H1 (cell line): ENCODE results near the gene UNC5B. TPM values are rescaled to one million over a fixed set of nuclear protein-coding genes. Genes with fewer than 3 reads are reported as not detected.

Experiments used
- CTCF ChIA-PET: fragments of 300-600 bp; sonication (Branson Sonifier 250); formaldehyde crosslinking; loops from one replicate; lab custom pipeline; 2021; ENCODE audit not compliant: partially characterized antibody; lab: Charles Lee
- POLR2A ChIA-PET: fragments of 300-600 bp; sonication (Branson Sonifier 250); formaldehyde crosslinking; loops from one replicate; lab custom pipeline; 2021; ENCODE audit warnings: inconsistent platforms; ENCODE audit not compliant: partially characterized antibody; lab: Charles Lee
- DNase-seq, 2 experiments: peaks; one replicate each; pipeline versions ENCODE4 v3.0.0 to v3.0.0-alpha.2; 2010 to 2022; ENCODE audit warnings: low spot score in 2 of 2, low read depth in 1 of 2, mixed read lengths in 1 of 2
- FAIRE-seq: peaks from 2 replicates; lab custom pipeline; 2011; peaks lifted over from hg19 to GRCh38; lab: Jason Lieb, UNC
- H2AFZ ChIP-seq: 2 replicates; pipeline ENCODE4 v1.8.1; 2012; ENCODE audit warnings: low read length, inconsistent platforms
- H2AK5ac ChIP-seq: 2 replicates; pipeline ENCODE4 v1.6.1; 2013; ENCODE audit warnings: low read depth, low read length
- H2BK120ac ChIP-seq: replicated peaks from 2 replicates; pipeline ENCODE3; 2013; ENCODE audit warnings: low read depth, low read length, inconsistent platforms
- H2BK12ac ChIP-seq: 2 replicates; pipeline ENCODE4 v1.6.1; 2013; ENCODE audit warnings: low read depth, low read length
- H2BK15ac ChIP-seq: 2 replicates; pipeline ENCODE4 v1.6.1; 2013; ENCODE audit warnings: low read length
- H2BK20ac ChIP-seq: 2 replicates; pipeline ENCODE4 v1.6.1; 2013; ENCODE audit warnings: low read length
- H2BK5ac ChIP-seq: 2 replicates; pipeline ENCODE4 v1.6.1; 2013; ENCODE audit warnings: low read depth, low read length
- H3K14ac ChIP-seq: 2 replicates; pipeline ENCODE4 v1.6.1; 2013; ENCODE audit warnings: inconsistent platforms; ENCODE audit not compliant: insufficient read length
- H3K18ac ChIP-seq: 2 replicates; pipeline ENCODE4 v1.6.1; 2013; ENCODE audit warnings: low read length; ENCODE audit errors: extremely low read depth
- H3K23ac ChIP-seq: 2 replicates; pipeline ENCODE4 v1.6.1; 2013; ENCODE audit warnings: inconsistent platforms; ENCODE audit not compliant: insufficient read length
- H3K23me2 ChIP-seq: 2 replicates; pipeline ENCODE4 v1.6.1; 2013; ENCODE audit warnings: low read depth, low read length
- H3K27ac ChIP-seq: 2 replicates; pipeline ENCODE4 v1.6.1; 2011; ENCODE audit warnings: low read depth, low read length, inconsistent platforms
- H3K27me3 ChIP-seq, 4 experiments: replicated peaks in 1 of 4; 1 replicate in 1 of 4; 2 replicates in 3 of 4; pipeline versions ENCODE4 v1.6.1 to v1.8.1; 2011 to 2013; ENCODE audit warnings: low read length in 3 of 4, mild to moderate bottlenecking in 3 of 4, inconsistent platforms in 2 of 4, mixed read lengths in 2 of 4, moderate library complexity in 1 of 4; ENCODE audit not compliant: control insufficient read depth in 3 of 4, insufficient read depth in 3 of 4; ENCODE audit errors: extremely low read depth in 1 of 4
- H3K36me3 ChIP-seq, 4 experiments: 2 replicates each; pipeline versions ENCODE4 v1.6.1 to v1.8.1; 2011 to 2013; ENCODE audit warnings: mild to moderate bottlenecking in 4 of 4, low read length in 3 of 4, moderate library complexity in 2 of 4, control low read depth in 1 of 4, inconsistent platforms in 1 of 4; ENCODE audit not compliant: insufficient read depth in 4 of 4, control insufficient read depth in 2 of 4
- H3K4ac ChIP-seq: replicated peaks from 2 replicates; pipeline ENCODE3; 2013; ENCODE audit warnings: low read length, low read depth, mixed read lengths, inconsistent platforms; ENCODE audit not compliant: insufficient read length
- H3K4me1 ChIP-seq, 4 experiments: replicated peaks in 1 of 4; 1 replicate in 1 of 4; 2 replicates in 3 of 4; pipeline versions ENCODE4 v1.6.1 to v1.8.1; 2011 to 2013; ENCODE audit warnings: low read length in 3 of 4, inconsistent platforms in 2 of 4, mixed read lengths in 1 of 4; ENCODE audit not compliant: insufficient read depth in 4 of 4, control insufficient read depth in 3 of 4
- H3K4me2 ChIP-seq, 2 experiments: 2 replicates each; pipeline versions ENCODE4 v1.6.1 to v1.8.1; 2011 to 2013; ENCODE audit warnings: low read depth in 2 of 2, low read length in 2 of 2, control low read depth in 1 of 2, inconsistent platforms in 1 of 2, mild to moderate bottlenecking in 1 of 2; ENCODE audit not compliant: insufficient read depth in 1 of 2
- H3K4me3 ChIP-seq, 4 experiments: fragments of 200-600, 300-600 bp in 1 of 4; sonication (generic), shearing (Covaris generic), sonication (Bioruptor Twin) in 1 of 4; 2 replicates each; pipeline versions ENCODE4 v1.5.1 to v1.8.1; 2011 to 2016; ENCODE audit warnings: low read length in 4 of 4, low read depth in 3 of 4, control low read depth in 2 of 4, inconsistent platforms in 2 of 4, mild to moderate bottlenecking in 2 of 4, mixed read lengths in 1 of 4, moderate library complexity in 1 of 4; ENCODE audit not compliant: insufficient read depth in 2 of 4; ENCODE audit errors: extremely low read depth in 1 of 4
- H3K56ac ChIP-seq: replicated peaks from 2 replicates; pipeline ENCODE3; 2013; ENCODE audit warnings: low read depth, mild to moderate bottlenecking, mixed read lengths, low read length, inconsistent platforms; ENCODE audit not compliant: insufficient read length
- H3K79me1 ChIP-seq: 2 replicates; pipeline ENCODE4 v1.6.1; 2013; ENCODE audit warnings: low read depth, low read length, control low read depth
- H3K79me2 ChIP-seq, 2 experiments: 2 replicates each; pipeline versions ENCODE4 v1.6.1 to v1.8.1; 2012 to 2013; ENCODE audit warnings: low read length in 2 of 2, mild to moderate bottlenecking in 2 of 2, inconsistent platforms in 1 of 2; ENCODE audit not compliant: insufficient read depth in 2 of 2, control insufficient read depth in 1 of 2
- H3K9ac ChIP-seq, 4 experiments: replicated peaks in 1 of 4; 1 replicate in 1 of 4; 2 replicates in 3 of 4; pipeline versions ENCODE4 v1.6.1 to v1.8.1; 2011 to 2013; ENCODE audit warnings: low read depth in 3 of 4, low read length in 3 of 4, control low read depth in 2 of 4, mild to moderate bottlenecking in 2 of 4, moderate library complexity in 2 of 4, inconsistent platforms in 1 of 4; ENCODE audit errors: extremely low read depth in 1 of 4
- H3K9me3 ChIP-seq, 2 experiments: 2 replicates each; pipeline versions ENCODE4 v1.6.1 to v1.8.1; 2012 to 2013; ENCODE audit warnings: mild to moderate bottlenecking in 2 of 2, moderate library complexity in 2 of 2, control low read depth in 1 of 2, inconsistent platforms in 1 of 2, low read depth in 1 of 2, low read length in 1 of 2, mixed read lengths in 1 of 2; ENCODE audit not compliant: insufficient read depth in 2 of 2
- H4K20me1 ChIP-seq, 2 experiments: replicated peaks in 1 of 2; 2 replicates each; pipeline versions ENCODE3 to v1.8.1; 2011 to 2013; ENCODE audit warnings: inconsistent platforms in 2 of 2, low read length in 2 of 2, mild to moderate bottlenecking in 1 of 2; ENCODE audit not compliant: insufficient read depth in 2 of 2, control insufficient read depth in 1 of 2
- H4K5ac ChIP-seq: 2 replicates; pipeline ENCODE4 v1.6.1; 2013; ENCODE audit warnings: low read length, low read depth, mixed read lengths, inconsistent platforms; ENCODE audit not compliant: insufficient read length
- H4K8ac ChIP-seq: 2 replicates; pipeline ENCODE4 v1.8.0; 2013; ENCODE audit warnings: mild to moderate bottlenecking, moderate library complexity, low read length, inconsistent platforms; ENCODE audit not compliant: insufficient read depth; ENCODE audit errors: extremely low read depth
- H4K91ac ChIP-seq: replicated peaks from 2 replicates; pipeline ENCODE3; 2013; ENCODE audit warnings: low read length, mixed read lengths, inconsistent platforms; ENCODE audit not compliant: insufficient read length
- CEBPB ChIP-seq: IDR thresholded peaks from 2 replicates; pipeline ENCODE4 v1.6.1; 2012; ENCODE audit warnings: low read depth, low read length
- EP300 ChIP-seq, 2 experiments: IDR thresholded peaks; 1 replicate in 1 of 2; 2 replicates in 1 of 2; pipeline ENCODE4 v1.6.1; 2011 to 2012; ENCODE audit warnings: low read depth in 2 of 2, low read length in 2 of 2, mild to moderate bottlenecking in 2 of 2, borderline replicate concordance in 1 of 2, inconsistent platforms in 1 of 2, moderate library complexity in 1 of 2
- KDM5A ChIP-seq: fragments of 200-600 bp; IDR thresholded peaks from 2 replicates; pipeline ENCODE4 v1.7.1; 2012; ENCODE audit warnings: mild to moderate bottlenecking, low read length, inconsistent platforms, mixed read lengths
- RNF2 ChIP-seq: fragments of 200-900, 300-1000 bp; sonication (generic); IDR thresholded peaks from 2 replicates; pipeline ENCODE4 v1.7.1; 2016; ENCODE audit warnings: borderline replicate concordance, low read depth, mild to moderate bottlenecking, antibody characterized with exemption, low read length; ENCODE audit not compliant: poor library complexity, severe bottlenecking; ENCODE audit errors: missing control alignments
- SIN3A ChIP-seq, 2 experiments: IDR thresholded peaks in 1 of 2; conservative IDR thresholded peaks in 1 of 2; 2 replicates each; pipeline ENCODE4 v1.6.1; 2011 to 2012; ENCODE audit warnings: low read length in 2 of 2, improper control_type of control experiment in 1 of 2, low read depth in 1 of 2, mild to moderate bottlenecking in 1 of 2
- WGBS, 2 experiments: shearing (Covaris generic) in 1 of 2; methylation state at CpG; one replicate each; pipeline versions ENCODE4 v1.1.6 to v1.1.7; 2013 to 2015; ENCODE audit warnings: low lambda C conversion rate in 2 of 2, mixed read lengths in 2 of 2, inconsistent platforms in 1 of 2, low coverage in 1 of 2, missing lambda C conversion rate in 1 of 2; ENCODE audit not compliant: insufficient replicate concordance in 2 of 2, insufficient coverage in 1 of 2, insufficient read length in 1 of 2; ENCODE audit errors: extremely low coverage in 1 of 2, missing lambda C conversion rate in 1 of 2; 5-methylcytosine and 5-hydroxymethylcytosine counted together
- polyA plus RNA-seq, 7 experiments: library from polyadenylated mRNA; depleted of rRNA in 3 of 7; stranded (reverse) in 5 of 7; unstranded in 2 of 7; fragments of >200 nt in 5 of 7; fragments of 200-250 nt in 2 of 7; gene quantifications; 1 replicate in 5 of 7; 2 replicates in 1 of 7; 4 replicates in 1 of 7; pipeline versions ENCODE4 v1.2.1 to v1.2.3, GENCODE V29; 2011 to 2013; ENCODE audit warnings: missing spikeins in 2 of 7, mixed read lengths in 2 of 7
- total RNA-seq: library from RNA; stranded (reverse); fragmentation: NEBNext Ultra II Directional; extraction: Animal tissue kit (Norgen Biotek cat#: 25700); gene quantifications from 2 replicates; pipeline ENCODE4 v1.2.1, GENCODE V29; 2021

Gene UNC5B
- total and polyA plus RNA-seq, 2 of the 8 experiments (the other 6 are each of a cell fraction or from before 2014, with no cell fraction given) = 27.9 to 31.8 TPM

- Histone ChIP-seq H3K18ac (no peak overlapping the region), H3K4me2 (no peak overlapping the region), H3K27ac (no peak overlapping the region), H2AK5ac (no peak overlapping the region), H4K20me1 (peaks cover 0 to 8% of the 10 kb centered on the region in 2 experiments), H3K9ac (no peak overlapping the region), H3K79me2 (peaks cover 0 to 3% of the 10 kb centered on the region in 2 experiments; a peak in 1 of 4 replicates), H4K91ac (no peak overlapping the region), H2BK20ac (no peak overlapping the region), H2BK12ac (no peak overlapping the region), H3K27me3 (peaks cover 0 to 2% (median 0%) of the 10 kb centered on the region in 4 experiments; a peak in 1 of 7 replicates), H3K4me1 (peaks cover 20 to 49% (median 37%) of the 10 kb centered on the region in 4 experiments), H3K9me3 (no peaks in the 10 kb centered on the region), H4K5ac (no peak overlapping the region), H3K4ac (no peak overlapping the region), H3K36me3 (no peaks in the 10 kb centered on the region), H4K8ac (no peak overlapping the region; the same call in 1 of the 2 replicates), H3K23me2 (no peaks in the 10 kb centered on the region), H2BK120ac (no peak overlapping the region), H3K14ac (no peak overlapping the region), H3K23ac (no peak overlapping the region), H3K56ac (no peak overlapping the region), H2AFZ (no peak overlapping the region), H2BK15ac (0 out of 2 replicates have a peak overlapping the region, but pooled peaks have one; percentile 61), H3K4me3 (no peak overlapping the region), H2BK5ac (no peak overlapping the region; the same call in 1 of the 2 replicates), H3K79me1 (0 out of 2 replicates have a peak, but pooled peaks cover 2% of the 10 kb centered on the region)
- 94% methylated on average over 9 of the region's 9 CpGs; no CpG with 5 or more reads in 1 of the 2 experiments for WGBS, 2 experiments
- ChIA-PET CTCF (interaction anchor here (1.0 to 4.0 kb wide), 10 partner anchors 8 to 333 kb away, joined by 3 to 21 read pairs (median 4); no protein-coding TSS in a partner anchor), POLR2A (interaction anchor here (1.6 kb wide), 1 partner anchor 8 kb away, joined by 4 read pairs; no protein-coding TSS in a partner anchor)
- DNase-seq (no peak), FAIRE-seq (no peak)
- TF ChIP-seq CEBPB = no peak
- no peak for TF ChIP-seq SIN3A (conservative IDR thresholded peaks at IDR 0.05 in 1 of 2, IDR thresholded peaks at IDR 0.05 in 1 of 2; ENCODE audit: low read depth in 1 of 2, low read length in 2 of 2)
- no peak for TF ChIP-seq EP300 (IDR thresholded peaks at IDR 0.05; ENCODE audit: borderline replicate concordance in 1 of 2, low read depth in 2 of 2, low read length in 2 of 2)
- no peak for TF ChIP-seq KDM5A
- TF ChIP-seq RNF2 = no peak
These were observed 46.2 kb downstream of the UNC5B start for GRCh38 chr10:71258446-71259145.
